Adrenal gland (tissue), 12 donors: ENCODE data around the gene GPC6. TPM values are rescaled to one million over a fixed set of nuclear protein-coding genes. Genes with fewer than 3 reads are reported as not detected.

Experiments
- DNase-seq, 7 donors: peaks; one replicate each; pipeline ENCODE4 v3.0.0-alpha.2; 2019 to 2020
- H3K27ac ChIP-seq, 5 donors: fragments of 200-600 bp; sonication (generic) in 4 of 5; 1 replicate in 3 of 5; 2 replicates in 2 of 5; pipeline versions ENCODE4 v1.5.1 to v1.8.0; 2016 to 2020; ENCODE audit warnings: mild to moderate bottlenecking in 1 of 5
- H3K27me3 ChIP-seq: fragments of 200-600 bp; 2 replicates; pipeline ENCODE4 v1.8.0; 2021
- H3K36me3 ChIP-seq, 2 donors: fragments of 200-600 bp; replicated peaks in 1 of 2; 1 replicate in 1 of 2; 2 replicates in 1 of 2; pipeline versions ENCODE4 v1.5.1 to v1.8.0; 2018 to 2022
- H3K4me1 ChIP-seq, 2 donors: fragments of 200-600 bp; replicated peaks in 1 of 2; 1 replicate in 1 of 2; 2 replicates in 1 of 2; pipeline versions ENCODE4 v1.5.1 to v1.8.0; 2018 to 2021
- H3K4me3 ChIP-seq, 4 donors: fragments of 200-600 bp; sonication (generic) in 3 of 4; one replicate each; pipeline ENCODE4 v1.5.1; 2016 to 2018
- H3K9me3 ChIP-seq, 3 donors: fragments of 200-600 bp; sonication (generic) in 1 of 3; replicated peaks in 1 of 3; 1 replicate in 2 of 3; 2 replicates in 1 of 3; pipeline versions ENCODE4 v1.5.1 to v1.8.0; 2016 to 2021
- CTCF ChIP-seq, 6 experiments: fragments of 450-650 bp in 4 of 6; fragments of 200-600 bp in 2 of 6; sonication (generic) in 1 of 6; IDR thresholded peaks; 1 replicate in 5 of 6; 2 replicates in 1 of 6; pipeline versions ENCODE4 v1.5.1 to v1.8.0; 2016 to 2021; ENCODE audit warnings: antibody characterized with exemption in 6 of 6, mild to moderate bottlenecking in 2 of 6, moderate library complexity in 1 of 6
- POLR2A ChIP-seq, 2 donors: fragments of 450-650 bp; IDR thresholded peaks; one replicate each; pipeline ENCODE4 v1.6.1; 2017; ENCODE audit warnings: antibody characterized with exemption in 2 of 2, mild to moderate bottlenecking in 2 of 2, moderate library complexity in 1 of 2
- WGBS, 4 donors: extraction: QIAGEN DNeasy Blood & Tissue Kit in 2 of 4; methylation state at CpG; one replicate each; pipeline versions ENCODE4 v1.1.5 to v1.1.7; 2013 to 2017; 5-methylcytosine and 5-hydroxymethylcytosine counted together
- intact Hi-C, 2 donors: fragments of 100-400 bp; cut with DNase I; formaldehyde crosslinking; loops; one replicate each; pipeline versions ENCODE4 v1.14.1 to v1.15.0; 2022 to 2023
- polyA plus RNA-seq, 3 donors: library from polyadenylated mRNA; stranded (reverse); fragments of 200-250 nt in 2 of 3; fragments of 350-450 nt in 1 of 3; fragmentation: Illumina TruSeq in 1 of 3; extraction: RNeasy Lipid Tissue Mini Kit (QIAGEN cat#74804) in 1 of 3; gene quantifications; one replicate each; pipeline ENCODE4 v1.2.3, GENCODE V29; 2013 to 2014
- total RNA-seq, 9 donors: library from RNA; depleted of rRNA in 4 of 9; stranded (reverse); fragments of >200 nt in 4 of 9; fragments of 120-200 nt in 1 of 9; fragmentation: NEBNext Ultra II Directional in 1 of 9; extraction: Animal tissue kit (Norgen Biotek cat#: 25700) in 1 of 9; gene quantifications; one replicate each; pipeline versions ENCODE4 v1.1.0 to v1.2.4, GENCODE V29; 2013 to 2023
- donor health status: healthy with polysubstance abuse.
- donor health status: Bipolar disorder and iron deficiency.
- donor health status: DM: yes; HTN: yes; CAD: no.
- donor health status: DM: no; HTN: no; CAD: no.
- donor health status: DM: no; HTN: no; CAD: no.
- donor health status: DM: yes; HTN: yes; CAD: no.

The GPC6 gene
- total and polyA plus RNA-seq, 12 donors: 0.37 to 62.3 (median 2.5) TPM

DNA sequence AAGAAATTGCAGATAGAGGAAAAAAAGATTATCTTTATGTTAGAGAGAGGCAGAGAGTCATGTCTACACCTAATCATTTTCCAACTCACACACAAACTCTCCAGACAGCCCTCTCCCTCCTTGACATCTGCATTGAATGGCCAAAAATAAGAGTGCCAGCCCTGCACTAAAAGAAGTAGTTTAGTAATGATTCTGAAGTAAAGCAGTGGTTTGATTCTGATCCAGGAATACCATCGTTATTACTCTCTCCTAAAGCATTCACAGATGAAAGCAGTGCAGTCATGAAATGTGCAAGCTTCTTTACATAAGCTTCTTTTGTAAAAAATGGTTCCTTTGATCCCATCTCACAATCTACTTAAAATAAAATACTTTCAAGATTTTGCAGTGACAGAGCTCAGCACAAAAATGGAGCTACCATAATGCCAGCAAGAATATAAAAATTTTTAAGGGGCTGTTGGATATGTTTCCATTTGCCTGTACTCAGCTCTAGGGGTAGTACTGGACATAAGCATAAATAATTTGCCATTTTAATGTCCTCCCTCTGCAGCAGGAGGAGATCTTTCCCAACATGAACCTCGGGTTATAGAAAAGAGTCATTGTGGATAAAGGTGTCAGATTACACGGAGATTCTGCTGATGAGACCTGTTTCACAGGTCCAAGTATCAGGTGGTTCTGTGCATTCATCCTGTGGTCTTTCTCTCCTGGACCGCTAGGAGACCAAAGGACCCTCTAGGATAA, 846.6 kb downstream of the GPC6 start:
- TF ChIP-seq POLR2A (IDR thresholded peaks at IDR 0.05) (no peak), CTCF (IDR thresholded peaks at IDR 0.05) (no peak)
- Histone ChIP-seq H3K4me3 (no peak overlapping the region), H3K9me3 (no peaks in the 10 kb centered on the region), H3K27me3 (no peaks in the 10 kb centered on the region), H3K36me3 (no peaks in the 10 kb centered on the region), H3K4me1 (no peaks in the 10 kb centered on the region), H3K27ac (no peak overlapping the region)
- no peak for DNase-seq
- intact Hi-C loops: no loop called here
- WGBS, 4 donors: 57 to 63% (median 61%) methylated on average over 4 of the region's 4 CpGs

- intact Hi-C loops: no loop called here
- Histone ChIP-seq H3K36me3 (no peaks in the 10 kb centered on the region), H3K4me3 (no peak overlapping the region), H3K9me3 (no peaks in the 10 kb centered on the region), H3K27ac (no peak overlapping the region), H3K4me1 (no peaks in the 10 kb centered on the region), H3K27me3 (no peaks in the 10 kb centered on the region)
- TF ChIP-seq CTCF (IDR thresholded peaks at IDR 0.05) (no peak), POLR2A (IDR thresholded peaks at IDR 0.05) (no peak)
- no peak for DNase-seq
These were observed 853.3 kb downstream of the GPC6 start for GRCh38 chr13:94079876-94080275.

DNA sequence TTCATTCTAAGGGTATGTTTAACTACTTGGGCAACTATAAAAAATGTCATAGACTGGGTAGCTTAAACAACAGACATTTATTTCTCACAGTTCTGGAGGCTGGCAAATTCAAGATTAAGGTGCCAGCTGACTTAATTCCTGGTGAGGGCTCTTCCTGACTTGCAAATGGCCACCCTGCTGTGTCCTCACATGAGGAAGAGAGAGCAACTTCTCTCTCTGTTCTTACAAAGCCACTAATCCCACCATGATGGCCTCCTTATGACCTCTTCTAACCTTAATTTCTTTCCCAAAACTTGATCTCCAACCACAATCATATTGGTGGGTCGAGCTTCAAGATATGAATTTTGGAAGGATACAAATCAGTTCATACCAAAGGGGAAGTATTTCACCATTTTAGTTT, 853.9 kb downstream of the GPC6 start:
- intact Hi-C loops: no loop called here
- DNase-seq: no peak
- no peaks in the 10 kb centered on the region for H3K36me3 ChIP-seq
- no peaks in the 10 kb centered on the region for H3K27me3 ChIP-seq
- 69 to 89% (median 83%) methylated on average over 1 of the region's 1 CpG for WGBS, 4 donors
- TF ChIP-seq POLR2A (IDR thresholded peaks at IDR 0.05) (no peak), CTCF (IDR thresholded peaks at IDR 0.05) (no peak)
- H3K27ac ChIP-seq: no peak overlapping the region
- no peaks in the 10 kb centered on the region for H3K4me1 ChIP-seq
- no peaks in the 10 kb centered on the region for H3K9me3 ChIP-seq
- H3K4me3 ChIP-seq: no peak overlapping the region

DNA sequence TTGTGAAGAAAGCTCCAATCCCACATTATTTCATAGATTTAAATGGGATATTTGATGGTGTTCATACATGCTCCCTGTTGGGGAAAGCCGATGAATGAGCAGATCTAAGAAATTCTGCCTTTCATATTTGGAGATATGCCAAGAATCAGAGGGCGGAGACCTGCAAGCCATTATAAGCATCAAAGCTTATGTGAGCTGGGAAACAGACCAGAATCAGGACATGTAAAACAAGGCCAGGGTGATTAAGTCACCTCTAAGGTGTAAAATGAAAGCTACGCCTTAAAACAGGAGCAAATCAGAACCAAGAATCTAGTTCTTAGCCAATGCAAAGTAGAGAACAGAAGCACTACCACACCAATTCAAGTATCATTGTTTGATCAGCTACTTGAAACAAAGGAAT, 860.5 kb downstream of the GPC6 start:
- intact Hi-C loops: no loop called here
- no peaks in the 10 kb centered on the region for H3K27me3 ChIP-seq
- no peak for DNase-seq
- no peaks in the 10 kb centered on the region for H3K4me1 ChIP-seq
- WGBS, 4 donors: 88 to 98% (median 89%) methylated on average over 3 of the region's 3 CpGs
- no peaks in the 10 kb centered on the region for H3K9me3 ChIP-seq
- H3K4me3 ChIP-seq: no peak overlapping the region
- no peaks in the 10 kb centered on the region for H3K36me3 ChIP-seq
- TF ChIP-seq POLR2A (IDR thresholded peaks at IDR 0.05) (no peak), CTCF (IDR thresholded peaks at IDR 0.05) (no peak)
- no peak overlapping the region for H3K27ac ChIP-seq
